Mucosa of descending colon (tissue), 3 donors: Measurements from ENCODE around the gene MINDY2. TPM values are rescaled to one million over a fixed set of nuclear protein-coding genes. Genes with fewer than 3 reads are reported as not detected.

Source experiments
- ATAC-seq: fragments of 200-7000 bp; cut with Tn5 transposase; one replicate; pipeline ENCODE4 v1.9.1; 2020; ENCODE audit warnings: mild to moderate bottlenecking, moderate library complexity
- DNase-seq, 3 donors: peaks; one replicate each; pipeline ENCODE4 v3.0.0-alpha.2; 2020
- H3K36me3 ChIP-seq: fragments of 200-600 bp; one replicate; pipeline ENCODE4 v1.8.0; 2021; ENCODE audit warnings: low read depth, mild to moderate bottlenecking
- H3K4me1 ChIP-seq: fragments of 200-600 bp; one replicate; pipeline ENCODE4 v1.8.0; 2021; ENCODE audit warnings: low read depth, mild to moderate bottlenecking
- H3K4me3 ChIP-seq: fragments of 200-600 bp; one replicate; pipeline ENCODE4 v1.8.0; 2021; ENCODE audit warnings: mild to moderate bottlenecking
- H3K9me3 ChIP-seq: fragments of 200-600 bp; one replicate; pipeline ENCODE4 v1.8.0; 2021; ENCODE audit warnings: mild to moderate bottlenecking
- CTCF ChIP-seq: fragments of 200-600 bp; IDR thresholded peaks from one replicate; pipeline ENCODE4 v1.8.0; 2022; ENCODE audit warnings: antibody characterized with exemption, mild to moderate bottlenecking
- intact Hi-C, 2 donors: fragments of 100-400 bp; cut with DNase I in 1 of 2; cut with micrococcal nuclease in 1 of 2; formaldehyde crosslinking; loops; one replicate each; pipeline versions ENCODE4 v1.11.0 to v1.11.1; 2022; cut with DNase I, micrococcal nuclease
- long read RNA-seq, 2 donors: library from polyadenylated mRNA; unstranded; transcript quantifications; one replicate each; pipeline ENCODE4 v2.0.0, GENCODE V29; 2019 to 2021
- total RNA-seq, 3 donors: library from RNA; stranded (reverse); fragmentation: NEBNext Ultra II Directional in 2 of 3; extraction: Animal tissue kit (Norgen Biotek cat#: 25700) in 2 of 3; gene quantifications; one replicate each; pipeline versions ENCODE4 v1.2.1 to v1.2.4, GENCODE V29; 2021 to 2023
- donor health status: DM: no; HTN: no; CAD: no; lungs with moderate emphysema.
- donor health status: DM: no; HTN: no; CAD: no.
- donor health status: DM: no; HTN: yes; CAD: no.

MINDY2 gene
- 10 to 100 TPM; 12.0 to 24.2 (median 13.3) TPM for total RNA-seq
- long read RNA-seq, donor 1, full-length matches to known transcripts = 33 of 40 reads
- long read RNA-seq, donor 1, partial matches to known transcripts = 1 of 40 reads
- long read RNA-seq, donor 1, other reads (novel, unspliced or antisense) = 6 of 40 reads
- long read RNA-seq, donor 2, full-length matches to known transcripts = 12 of 15 reads
- long read RNA-seq, donor 2, partial matches to known transcripts = 0 of 15 reads
- long read RNA-seq, donor 2, other reads (novel, unspliced or antisense) = 3 of 15 reads

- H3K36me3 ChIP-seq = no peaks in the 10 kb centered on the region
- ATAC-seq = peak; percentile 97
- no peaks in the 10 kb centered on the region for H3K9me3 ChIP-seq
- peak within 1 kb of the TSS; percentile 94 for H3K4me3 ChIP-seq
- DNase-seq = peak; percentile 98 to 99 (median 99)
- peaks cover 24% of the 10 kb centered on the region for H3K4me1 ChIP-seq
- no peak for TF ChIP-seq CTCF
- intact Hi-C loops = no loop called here
Measured at GRCh38 chr15:58770857-58771620, at the start of gene MINDY2. MINDY2 (plus strand) TSS chr15:58771302; CDS start chr15:58771396, 94 bp downstream.

GRCh38 chr15:58724466-58724865 is 46.6 kb upstream of the MINDY2 start:
- ATAC-seq (peak; percentile 43), DNase-seq (no peak)
- Histone ChIP-seq H3K9me3 (no peaks in the 10 kb centered on the region), H3K4me3 (no peak overlapping the region), H3K4me1 (no peaks in the 10 kb centered on the region), H3K36me3 (no peaks in the 10 kb centered on the region)
- no peak for TF ChIP-seq CTCF
- intact Hi-C loops = no loop called here

- TF ChIP-seq CTCF = no peak
- Histone ChIP-seq H3K9me3 (no peaks in the 10 kb centered on the region), H3K4me3 (no peak overlapping the region), H3K36me3 (no peaks in the 10 kb centered on the region), H3K4me1 (no peaks in the 10 kb centered on the region)
- intact Hi-C loops = no loop called here
- no peak for DNase-seq
- ATAC-seq = no peak
Measured at GRCh38 chr15:58726867-58727266, 44.2 kb upstream of the MINDY2 start.

- DNase-seq = no peak
- intact Hi-C loops = no loop called here
- Histone ChIP-seq H3K36me3 (no peaks in the 10 kb centered on the region), H3K4me3 (no peak overlapping the region), H3K4me1 (no peaks in the 10 kb centered on the region), H3K9me3 (no peaks in the 10 kb centered on the region)
- ATAC-seq = peak; percentile 45
- no peak for TF ChIP-seq CTCF
Measured at GRCh38 chr15:58731756-58732535, 39.2 kb upstream of the MINDY2 start.

GRCh38 chr15:58732625-58733363 is 38.3 kb upstream of the MINDY2 start:
- no peak for TF ChIP-seq CTCF
- H3K36me3 ChIP-seq = no peaks in the 10 kb centered on the region
- intact Hi-C loops = no loop called here
- H3K4me3 ChIP-seq = no peak overlapping the region
- DNase-seq (no peak), ATAC-seq (no peak)
- no peaks in the 10 kb centered on the region for H3K4me1 ChIP-seq
- H3K9me3 ChIP-seq = no peaks in the 10 kb centered on the region
